Panc1 (cell line): ENCODE measurements around the gene CDHR5. TPM values are rescaled to one million over a fixed set of nuclear protein-coding genes. Genes with fewer than 3 reads are reported as not detected.
"Not testable (repeated sequence)": the region's sequence is repeated elsewhere in the genome, so short reads cannot be mapped to it uniquely, and the experiment has no call there.

ENCODE experiments used
- ATAC-seq: fragments of 200-7000 bp; cut with Tn5 transposase; 2 replicates; pipeline ENCODE4 v1.9.1; 2020; ENCODE audit warnings: mild to moderate bottlenecking, moderate library complexity
- BruUV-seq: library from RNA; stranded (reverse); fragments of 400-500 nt; replicated peaks from 2 replicates; lab custom pipeline; 2021; lab: Mats Ljungman, UMichigan
- CTCF ChIA-PET: fragments of 300-600 bp; sonication (Branson Sonifier 250); formaldehyde crosslinking; loops from one replicate; lab custom pipeline; 2022; ENCODE audit warnings: antibody characterized with exemption; lab: Charles Lee
- POLR2A ChIA-PET: fragments of 300-600 bp; sonication (Branson Sonifier 250); formaldehyde crosslinking; loops from one replicate; lab custom pipeline; 2022; ENCODE audit warnings: antibody characterized with exemption; lab: Charles Lee
- DNase-seq: peaks from one replicate; pipeline ENCODE4 v3.0.0-alpha.2; 2010; ENCODE audit warnings: low read depth, low spot score
- H3K27ac ChIP-seq: 2 replicates; pipeline ENCODE4 v1.5.1; 2011; ENCODE audit warnings: mild to moderate bottlenecking, low read length, inconsistent platforms
- H3K27me3 ChIP-seq: fragments of 200-500 bp; sonication (Bioruptor generic); 2 replicates; pipeline ENCODE4 v1.6.0; 2014; ENCODE audit warnings: low read length, inconsistent platforms; ENCODE audit not compliant: control insufficient read depth, insufficient read depth
- H3K36me3 ChIP-seq: fragments of 200-500 bp; sonication (Bioruptor generic); 2 replicates; pipeline ENCODE4 v1.5.1; 2014; ENCODE audit warnings: inconsistent platforms, mild to moderate bottlenecking, low read length, moderate library complexity; ENCODE audit not compliant: control insufficient read depth, insufficient read depth
- H3K4me1 ChIP-seq: 2 replicates; pipeline ENCODE4 v1.5.1; 2011; ENCODE audit warnings: inconsistent platforms, mild to moderate bottlenecking, low read length, moderate library complexity; ENCODE audit not compliant: control insufficient read depth, insufficient read depth
- H3K4me3 ChIP-seq, 2 experiments: 2 replicates each; pipeline ENCODE4 v1.5.1; 2011 to 2012; ENCODE audit warnings: low read depth in 2 of 2, low read length in 2 of 2, mild to moderate bottlenecking in 2 of 2, inconsistent platforms in 1 of 2, moderate library complexity in 1 of 2
- H3K9me3 ChIP-seq: fragments of 200-500 bp; sonication (Bioruptor generic); 2 replicates; pipeline ENCODE4 v1.5.1; 2014; ENCODE audit warnings: low read depth, mild to moderate bottlenecking, inconsistent platforms, low read length, moderate library complexity; ENCODE audit not compliant: control insufficient read depth, insufficient read depth
- POLR2AphosphoS5 ChIP-seq: IDR thresholded peaks from 2 replicates; pipeline ENCODE4 v1.6.1; 2012; ENCODE audit warnings: mild to moderate bottlenecking, low read depth, low read length, moderate library complexity
- SIN3A ChIP-seq: IDR thresholded peaks from 2 replicates; pipeline ENCODE4 v1.6.1; 2012; ENCODE audit warnings: low read depth, mild to moderate bottlenecking, low read length, moderate library complexity, borderline replicate concordance; ENCODE audit not compliant: insufficient read depth
- TCF7L2 ChIP-seq: IDR thresholded peaks from 2 replicates; pipeline ENCODE4 v1.6.1; 2011; ENCODE audit warnings: mild to moderate bottlenecking, low read depth, low read length, inconsistent platforms
- in situ Hi-C: cut with HindIII; loops from 2 replicates; pipeline ENCODE4 v1.10.0; 2016; ENCODE audit warnings: low sequenced_read_pairs, low pct_unique_long_range_greater_than_20kb
- intact Hi-C: fragments of 100-400 bp; cut with micrococcal nuclease; formaldehyde crosslinking; loops from one replicate; pipeline ENCODE4 v1.10.0; 2022; ENCODE audit not compliant: unreplicated experiment
- total RNA-seq: library from RNA; stranded (reverse); gene quantifications from one replicate; pipeline ENCODE4 v1.2.1, GENCODE V29; 2021; ENCODE audit not compliant: unreplicated experiment
- TF ChIP-seq, protein P1 (sequence below), 2 experiments: IDR thresholded peaks; 2 replicates each; pipeline ENCODE4 v1.6.1; 2011 to 2012; ENCODE audit warnings: low read depth in 2 of 2, control low read depth in 1 of 2, low read length in 1 of 2, mild to moderate bottlenecking in 1 of 2, moderate library complexity in 1 of 2; ENCODE audit not compliant: insufficient read depth in 1 of 2
- TF ChIP-seq, protein P2 (sequence below): fragments of 450-650 bp; IDR thresholded peaks from 2 replicates; pipeline ENCODE4 v1.5.1; 2017; ENCODE audit warnings: mild to moderate bottlenecking

The CDHR5 gene
- total RNA-seq, 1 experiment from 2014 or later, result not detected

DNA sequence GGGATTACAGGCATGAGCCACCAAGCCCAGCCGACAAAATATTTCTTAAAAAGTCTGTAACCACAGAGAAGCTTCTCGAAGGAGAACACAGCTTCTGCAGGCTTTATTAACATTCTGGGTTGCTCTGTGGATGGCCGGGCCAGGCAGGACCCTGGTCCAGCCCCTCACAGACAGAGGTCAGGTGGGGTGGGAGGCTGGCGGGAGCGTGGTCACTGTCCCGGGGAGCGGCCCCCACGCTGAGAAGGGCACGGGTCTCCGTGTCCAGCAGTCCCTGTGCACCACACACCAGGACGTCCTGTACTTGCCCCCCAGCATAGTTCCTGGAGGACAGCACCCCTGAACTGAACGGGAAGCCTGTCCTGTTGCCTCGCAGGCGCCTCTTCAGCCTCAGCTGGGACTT lies 31.7 kb upstream of the CDHR5 start:
- no peaks in the 10 kb centered on the region; the same call in 1 of the 2 replicates for H3K36me3 ChIP-seq
- BruUV-seq, result no TSS peak
- in situ Hi-C loops, result no loop called here

DNA sequence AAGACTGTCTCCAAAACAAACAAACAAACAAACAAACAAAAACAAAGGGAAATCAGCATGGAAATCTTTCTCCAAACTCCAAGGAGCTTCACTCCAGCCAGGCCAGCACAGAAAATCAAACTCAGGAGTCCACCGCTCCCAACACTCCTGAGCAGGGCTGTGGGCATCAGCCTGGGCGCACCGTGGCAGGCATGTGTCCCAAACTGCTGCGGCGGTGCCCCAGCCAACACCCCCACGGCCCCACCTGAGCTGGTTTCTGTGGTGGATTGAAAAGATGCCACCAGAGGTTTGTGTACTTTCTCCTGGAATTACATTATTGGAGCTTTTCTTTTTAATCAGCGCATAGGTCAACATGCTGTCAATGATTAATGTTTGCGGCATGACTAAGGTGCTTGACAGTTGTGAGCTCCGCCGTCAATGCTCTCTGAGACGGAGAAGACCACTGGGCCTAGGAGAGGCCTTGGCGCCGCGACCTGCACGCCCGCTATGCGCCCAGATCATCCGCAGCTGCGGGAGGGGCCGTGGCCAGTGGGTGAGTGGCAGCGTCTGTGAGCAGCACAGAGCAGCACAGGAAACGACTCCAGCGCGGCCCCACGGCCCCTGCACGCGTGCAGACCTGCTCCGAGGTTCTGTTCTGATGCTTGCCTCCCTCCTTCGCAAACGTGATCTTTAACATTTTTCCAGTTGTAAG lies 30.4 kb upstream of the CDHR5 start:
- no peak overlapping the region for H3K27ac ChIP-seq
- BruUV-seq, result no TSS peak
- POLR2A ChIA-PET, result no interaction called here
- in situ Hi-C loops (no loop called here), intact Hi-C loops (no loop called here)
- H3K36me3 ChIP-seq, result no peaks in the 10 kb centered on the region; the same call in 1 of the 2 replicates
- CTCF ChIA-PET, result no interaction called here
- H3K4me3 ChIP-seq, result no peak overlapping the region
- no peak for TF ChIP-seq SIN3A
- no peak for TF ChIP-seq POLR2AphosphoS5
- TF ChIP-seq, protein P1, sequence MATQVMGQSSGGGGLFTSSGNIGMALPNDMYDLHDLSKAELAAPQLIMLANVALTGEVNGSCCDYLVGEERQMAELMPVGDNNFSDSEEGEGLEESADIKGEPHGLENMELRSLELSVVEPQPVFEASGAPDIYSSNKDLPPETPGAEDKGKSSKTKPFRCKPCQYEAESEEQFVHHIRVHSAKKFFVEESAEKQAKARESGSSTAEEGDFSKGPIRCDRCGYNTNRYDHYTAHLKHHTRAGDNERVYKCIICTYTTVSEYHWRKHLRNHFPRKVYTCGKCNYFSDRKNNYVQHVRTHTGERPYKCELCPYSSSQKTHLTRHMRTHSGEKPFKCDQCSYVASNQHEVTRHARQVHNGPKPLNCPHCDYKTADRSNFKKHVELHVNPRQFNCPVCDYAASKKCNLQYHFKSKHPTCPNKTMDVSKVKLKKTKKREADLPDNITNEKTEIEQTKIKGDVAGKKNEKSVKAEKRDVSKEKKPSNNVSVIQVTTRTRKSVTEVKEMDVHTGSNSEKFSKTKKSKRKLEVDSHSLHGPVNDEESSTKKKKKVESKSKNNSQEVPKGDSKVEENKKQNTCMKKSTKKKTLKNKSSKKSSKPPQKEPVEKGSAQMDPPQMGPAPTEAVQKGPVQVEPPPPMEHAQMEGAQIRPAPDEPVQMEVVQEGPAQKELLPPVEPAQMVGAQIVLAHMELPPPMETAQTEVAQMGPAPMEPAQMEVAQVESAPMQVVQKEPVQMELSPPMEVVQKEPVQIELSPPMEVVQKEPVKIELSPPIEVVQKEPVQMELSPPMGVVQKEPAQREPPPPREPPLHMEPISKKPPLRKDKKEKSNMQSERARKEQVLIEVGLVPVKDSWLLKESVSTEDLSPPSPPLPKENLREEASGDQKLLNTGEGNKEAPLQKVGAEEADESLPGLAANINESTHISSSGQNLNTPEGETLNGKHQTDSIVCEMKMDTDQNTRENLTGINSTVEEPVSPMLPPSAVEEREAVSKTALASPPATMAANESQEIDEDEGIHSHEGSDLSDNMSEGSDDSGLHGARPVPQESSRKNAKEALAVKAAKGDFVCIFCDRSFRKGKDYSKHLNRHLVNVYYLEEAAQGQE (IDR thresholded peaks at IDR 0.05; ENCODE audit: insufficient read depth in 1 of 2, low read depth in 2 of 2, low read length in 1 of 2), result no peak
- no peak for TF ChIP-seq TCF7L2
- TF ChIP-seq, protein P2, sequence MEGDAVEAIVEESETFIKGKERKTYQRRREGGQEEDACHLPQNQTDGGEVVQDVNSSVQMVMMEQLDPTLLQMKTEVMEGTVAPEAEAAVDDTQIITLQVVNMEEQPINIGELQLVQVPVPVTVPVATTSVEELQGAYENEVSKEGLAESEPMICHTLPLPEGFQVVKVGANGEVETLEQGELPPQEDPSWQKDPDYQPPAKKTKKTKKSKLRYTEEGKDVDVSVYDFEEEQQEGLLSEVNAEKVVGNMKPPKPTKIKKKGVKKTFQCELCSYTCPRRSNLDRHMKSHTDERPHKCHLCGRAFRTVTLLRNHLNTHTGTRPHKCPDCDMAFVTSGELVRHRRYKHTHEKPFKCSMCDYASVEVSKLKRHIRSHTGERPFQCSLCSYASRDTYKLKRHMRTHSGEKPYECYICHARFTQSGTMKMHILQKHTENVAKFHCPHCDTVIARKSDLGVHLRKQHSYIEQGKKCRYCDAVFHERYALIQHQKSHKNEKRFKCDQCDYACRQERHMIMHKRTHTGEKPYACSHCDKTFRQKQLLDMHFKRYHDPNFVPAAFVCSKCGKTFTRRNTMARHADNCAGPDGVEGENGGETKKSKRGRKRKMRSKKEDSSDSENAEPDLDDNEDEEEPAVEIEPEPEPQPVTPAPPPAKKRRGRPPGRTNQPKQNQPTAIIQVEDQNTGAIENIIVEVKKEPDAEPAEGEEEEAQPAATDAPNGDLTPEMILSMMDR, result no peak
- H3K9me3 ChIP-seq, result no peaks in the 10 kb centered on the region
- no peaks in the 10 kb centered on the region for H3K27me3 ChIP-seq
- DNase-seq (no peak), ATAC-seq (no peak; the same call in 1 of the 2 replicates)
- no peaks in the 10 kb centered on the region for H3K4me1 ChIP-seq

More for the DNA sequence above, 31.7 kb upstream of the CDHR5 start:
- intact Hi-C loops, result no loop called here
- ChIA-PET POLR2A (interaction anchor here (0.7 kb wide), 1 partner anchor 127 kb away, joined by 6 read pairs; no protein-coding TSS in a partner anchor), CTCF (no interaction called here)
- Histone ChIP-seq H3K27ac (no peak overlapping the region), H3K4me3 (no peak overlapping the region), H3K9me3 (no peaks in the 10 kb centered on the region), H3K4me1 (no peaks in the 10 kb centered on the region), H3K27me3 (no peaks in the 10 kb centered on the region)
- TF ChIP-seq TCF7L2 (no peak), POLR2AphosphoS5 (no peak), SIN3A (no peak)
- TF ChIP-seq, protein P2, result no peak
- TF ChIP-seq, protein P1 (IDR thresholded peaks at IDR 0.05; ENCODE audit: insufficient read depth in 1 of 2, low read depth in 2 of 2, low read length in 1 of 2), result no peak
- ATAC-seq (no peak), DNase-seq (no peak)

DNA sequence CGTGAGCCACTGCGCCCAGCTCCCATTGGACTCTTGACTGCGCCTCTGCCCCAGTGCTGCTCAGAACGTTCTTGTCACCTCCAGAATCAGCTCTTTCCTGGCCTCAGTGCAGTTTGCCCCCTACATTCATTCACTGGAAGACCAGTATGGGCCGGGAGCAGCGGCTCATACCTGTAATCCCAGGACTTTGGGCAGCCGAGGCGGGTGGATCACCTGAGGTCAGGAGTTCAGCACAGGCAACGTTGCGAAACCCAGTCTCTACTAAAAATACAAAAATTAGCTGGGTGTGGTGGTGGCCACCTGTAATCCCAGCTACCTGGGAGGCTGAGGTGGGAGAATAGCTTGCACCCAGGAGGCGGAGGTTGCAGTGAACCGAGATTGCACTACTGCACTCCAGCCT lies 29.7 kb upstream of the CDHR5 start:
- POLR2A ChIA-PET, DNase-seq, H3K9me3 ChIP-seq, CTCF ChIA-PET, H3K4me1 ChIP-seq, ATAC-seq, H3K4me3 ChIP-seq, H3K27me3 ChIP-seq, in situ Hi-C loops, intact Hi-C loops, BruUV-seq, H3K36me3 ChIP-seq, H3K27ac ChIP-seq: not testable (repeated sequence)
